SHP77 (cell line): ENCODE measurements around the gene ADARB1.
"Not testable (repeated sequence)": the region's sequence is repeated elsewhere in the genome, so short reads cannot be mapped to it uniquely, and the experiment has no call there.

Experiments
- DNase-seq, 2 experiments: peaks; one replicate each; lab custom pipeline; 2025; lab: John Stamatoyannopoulos, UW

ADARB1 gene

GRCh38 chr21:45114475-45114874 is 40.1 kb downstream of the ADARB1 start:
- no peak for DNase-seq

GRCh38 chr21:45115141-45115540 is 40.8 kb downstream of the ADARB1 start:
- DNase-seq: no peak

- DNase-seq: no peak
Observed at GRCh38 chr21:45116066-45116465, 41.7 kb downstream of the ADARB1 start.

- DNase-seq: no peak
Observed at GRCh38 chr21:45117314-45117713, 42.9 kb downstream of the ADARB1 start.

GRCh38 chr21:45118099-45118498 is 43.7 kb downstream of the ADARB1 start:
- DNase-seq: no peak

GRCh38 chr21:45119812-45120211 is 45.4 kb downstream of the ADARB1 start:
- no peak for DNase-seq

- no peak for DNase-seq
Observed at GRCh38 chr21:45120975-45121374, 46.6 kb downstream of the ADARB1 start.

GRCh38 chr21:45122030-45122429 is 47.6 kb downstream of the ADARB1 start:
- DNase-seq: no peak

GRCh38 chr21:45122432-45123132 is 48.2 kb downstream of the ADARB1 start:
- no peak for DNase-seq

- DNase-seq: peak; percentile 30 to 32
Observed at GRCh38 chr21:45123440-45123839, 49.1 kb downstream of the ADARB1 start.

- no peak for DNase-seq
Observed at GRCh38 chr21:45124596-45124995, 50.2 kb downstream of the ADARB1 start.

GRCh38 chr21:45125357-45125756 is 51.0 kb downstream of the ADARB1 start:
- no peak for DNase-seq

- peak; percentile 25 to 59 for DNase-seq
Observed at GRCh38 chr21:45126204-45126626, 51.8 kb downstream of the ADARB1 start.

- no peak for DNase-seq
Observed at GRCh38 chr21:45126983-45127382, 52.6 kb downstream of the ADARB1 start.

- DNase-seq: no peak
Observed at GRCh38 chr21:45127937-45128336, 53.6 kb downstream of the ADARB1 start.

GRCh38 chr21:45128613-45129188 is 54.3 kb downstream of the ADARB1 start:
- peak; percentile 69 for DNase-seq

- no peak for DNase-seq
Observed at GRCh38 chr21:45129189-45129923, 55.0 kb downstream of the ADARB1 start.

- no peak for DNase-seq
Observed at GRCh38 chr21:45130324-45130774, 56.0 kb downstream of the ADARB1 start.

- DNase-seq: no peak
Observed at GRCh38 chr21:45131537-45131999, 57.2 kb downstream of the ADARB1 start.

- DNase-seq: no peak
Observed at GRCh38 chr21:45132841-45133573, 58.6 kb downstream of the ADARB1 start.

GRCh38 chr21:45133574-45134278 is 59.3 kb downstream of the ADARB1 start:
- DNase-seq: not testable (repeated sequence)
